ENCODE data around the gene IFNA6.
A peak's percentile ranks its signal among the peaks of the same experiment; 100 is the strongest.

Gene IFNA6

GRCh38 chr9:21326526-21327139, 24.1 kb downstream of the IFNA6 start:
- DNase-seq (ENCODE audit: extremely low read depth, low read depth): no peak
- TF ChIP-seq, protein P1, sequence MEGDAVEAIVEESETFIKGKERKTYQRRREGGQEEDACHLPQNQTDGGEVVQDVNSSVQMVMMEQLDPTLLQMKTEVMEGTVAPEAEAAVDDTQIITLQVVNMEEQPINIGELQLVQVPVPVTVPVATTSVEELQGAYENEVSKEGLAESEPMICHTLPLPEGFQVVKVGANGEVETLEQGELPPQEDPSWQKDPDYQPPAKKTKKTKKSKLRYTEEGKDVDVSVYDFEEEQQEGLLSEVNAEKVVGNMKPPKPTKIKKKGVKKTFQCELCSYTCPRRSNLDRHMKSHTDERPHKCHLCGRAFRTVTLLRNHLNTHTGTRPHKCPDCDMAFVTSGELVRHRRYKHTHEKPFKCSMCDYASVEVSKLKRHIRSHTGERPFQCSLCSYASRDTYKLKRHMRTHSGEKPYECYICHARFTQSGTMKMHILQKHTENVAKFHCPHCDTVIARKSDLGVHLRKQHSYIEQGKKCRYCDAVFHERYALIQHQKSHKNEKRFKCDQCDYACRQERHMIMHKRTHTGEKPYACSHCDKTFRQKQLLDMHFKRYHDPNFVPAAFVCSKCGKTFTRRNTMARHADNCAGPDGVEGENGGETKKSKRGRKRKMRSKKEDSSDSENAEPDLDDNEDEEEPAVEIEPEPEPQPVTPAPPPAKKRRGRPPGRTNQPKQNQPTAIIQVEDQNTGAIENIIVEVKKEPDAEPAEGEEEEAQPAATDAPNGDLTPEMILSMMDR (IDR thresholded peaks at IDR 0.05; ENCODE audit: low read depth, low read length, missing control alignments): peak; percentile 53
- no peak overlapping the region for H3K4me3 ChIP-seq (replicated peaks; ENCODE audit: low read depth, low read length)

- no peak overlapping the region for H3K4me3 ChIP-seq (replicated peaks; ENCODE audit: low read depth, low read length)
- TF ChIP-seq, protein P1 (IDR thresholded peaks at IDR 0.05; ENCODE audit: low read depth, low read length, missing control alignments): no peak
- no peak for DNase-seq (ENCODE audit: extremely low read depth, low read depth)
Observed at GRCh38 chr9:21324047-21324446, 26.6 kb downstream of the IFNA6 start.

- no peak for DNase-seq (ENCODE audit: extremely low read depth, low read depth)
- TF ChIP-seq, protein P1 (IDR thresholded peaks at IDR 0.05; ENCODE audit: low read depth, low read length, missing control alignments): no peak
- H3K4me3 ChIP-seq (replicated peaks; ENCODE audit: low read depth, low read length): no peak overlapping the region
Observed at GRCh38 chr9:21322911-21323461, 27.7 kb downstream of the IFNA6 start.

GRCh38 chr9:21320465-21320864, 30.2 kb downstream of the IFNA6 start:
- no peak overlapping the region for H3K4me3 ChIP-seq (replicated peaks; ENCODE audit: low read depth, low read length)
- TF ChIP-seq, protein P1 (IDR thresholded peaks at IDR 0.05; ENCODE audit: low read depth, low read length, missing control alignments): no peak
- no peak for DNase-seq (ENCODE audit: extremely low read depth, low read depth)

DNA sequence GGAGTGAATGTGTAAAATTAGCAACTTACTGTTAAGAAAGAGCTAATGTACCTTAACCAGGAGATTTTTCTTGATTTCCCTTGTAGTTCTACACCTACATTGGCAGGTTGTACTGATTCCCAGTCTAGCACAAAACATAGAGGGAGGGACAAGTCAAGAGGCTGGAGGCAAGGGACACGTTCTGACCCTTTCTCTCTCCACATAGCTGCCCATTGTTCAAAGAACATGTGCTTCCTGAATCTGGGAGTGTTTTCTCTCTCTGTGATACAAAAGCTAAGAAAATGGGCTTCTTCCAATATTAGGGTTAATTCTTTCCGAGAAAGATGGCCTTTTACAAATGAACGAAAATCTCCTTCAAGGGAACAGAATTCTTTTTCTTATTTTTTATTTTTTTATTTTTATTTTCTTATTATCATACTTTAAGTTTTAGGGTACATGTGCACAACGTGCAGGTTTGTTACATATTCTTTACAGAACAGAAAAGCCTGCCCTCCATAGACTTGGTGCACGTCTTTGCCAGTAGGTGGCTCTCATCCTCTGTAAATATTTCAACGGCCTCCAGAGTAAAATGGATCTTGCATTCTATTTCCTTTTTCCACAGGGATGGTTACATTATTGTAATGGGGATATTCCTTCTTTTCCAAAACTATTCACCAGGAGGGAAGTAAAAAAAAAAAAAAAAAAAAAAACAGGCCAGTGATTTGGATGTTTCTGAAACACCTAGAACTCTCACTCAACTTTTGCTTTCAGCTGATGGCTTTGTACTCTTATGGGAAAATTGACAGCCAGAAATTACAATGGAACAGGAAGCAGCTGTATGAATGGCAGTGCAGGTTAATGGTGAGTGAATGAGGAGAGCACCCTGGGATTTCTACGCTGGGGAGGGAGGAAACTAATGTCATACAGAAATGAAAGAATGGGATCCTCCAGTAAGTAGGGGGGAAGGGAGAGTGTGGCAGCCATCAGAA, 32.4 kb downstream of the IFNA6 start:
- no peak for DNase-seq (ENCODE audit: extremely low read depth, low read depth)
- TF ChIP-seq, protein P1 (IDR thresholded peaks at IDR 0.05; ENCODE audit: low read depth, low read length, missing control alignments): peak; percentile 69
- no peak overlapping the region for H3K4me3 ChIP-seq (replicated peaks; ENCODE audit: low read depth, low read length)

GRCh38 chr9:21316860-21317259, 33.8 kb downstream of the IFNA6 start:
- TF ChIP-seq, protein P1 (IDR thresholded peaks at IDR 0.05; ENCODE audit: low read depth, low read length, missing control alignments): no peak
- H3K4me3 ChIP-seq (replicated peaks; ENCODE audit: low read depth, low read length): no peak overlapping the region
- DNase-seq (ENCODE audit: extremely low read depth, low read depth): no peak
